HFFc6 (cell line): ENCODE measurements around the gene WNK2. TPM values are rescaled to one million over a fixed set of nuclear protein-coding genes. Genes with fewer than 3 reads are reported as not detected.

Experiments
- DNase-seq: peaks from one replicate; pipeline ENCODE4 v3.0.0-alpha.2; 2018
- H3K27ac Mint-ChIP-seq: 2 replicates; pipeline ENCODE4 v1.8.0; 2020; ENCODE audit warnings: mild to moderate bottlenecking, mixed read lengths
- H3K27me3 Mint-ChIP-seq: 2 replicates; pipeline ENCODE4 v1.8.0; 2021; ENCODE audit warnings: mild to moderate bottlenecking, moderate library complexity, mixed read lengths; ENCODE audit not compliant: insufficient read depth
- H3K36me3 Mint-ChIP-seq: 2 replicates; pipeline ENCODE4 v1.8.0; 2021; ENCODE audit warnings: low read depth, mixed read lengths
- H3K4me1 Mint-ChIP-seq: 2 replicates; pipeline ENCODE4 v1.8.0; 2020; ENCODE audit warnings: low read depth, mixed read lengths
- H3K4me3 Mint-ChIP-seq: 2 replicates; pipeline ENCODE4 v1.8.0; 2020; ENCODE audit warnings: mild to moderate bottlenecking, moderate library complexity, mixed read lengths
- H3K9me3 Mint-ChIP-seq: 2 replicates; pipeline ENCODE4 v1.8.0; 2020; ENCODE audit warnings: mild to moderate bottlenecking, mixed read lengths
- CTCF ChIP-seq: fragments of 200-600 bp; sonication (generic); IDR thresholded peaks from 2 replicates; pipeline ENCODE4 v1.5.0; 2021; ENCODE audit warnings: antibody characterized with exemption, mild to moderate bottlenecking
- total RNA-seq, 6 experiments: library from RNA; stranded (reverse); fragmentation: NEBNext Ultra II Directional; extraction: Animal tissue kit (Norgen Biotek cat#: 25700); gene quantifications; 2 replicates in 1 of 6; 3 replicates in 5 of 6; pipeline ENCODE4 v1.2.3, GENCODE V29; 2021

WNK2 gene
- total RNA-seq, 6 experiments from 2014 or later = not detected

GRCh38 chr9:93286252-93287188 lies 102.6 kb downstream of the WNK2 start:
- no peak overlapping the region for H3K4me3 Mint-ChIP-seq
- no peaks in the 10 kb centered on the region for H3K9me3 Mint-ChIP-seq
- no peaks in the 10 kb centered on the region for H3K4me1 Mint-ChIP-seq
- no peak for DNase-seq
- H3K27me3 Mint-ChIP-seq = peaks cover 20% of the 10 kb centered on the region
- H3K27ac Mint-ChIP-seq = no peak overlapping the region
- H3K36me3 Mint-ChIP-seq = no peaks in the 10 kb centered on the region
- no peak for TF ChIP-seq CTCF

- DNase-seq = no peak
- no peak for TF ChIP-seq CTCF
- H3K4me3 Mint-ChIP-seq = no peak overlapping the region
- H3K27ac Mint-ChIP-seq = no peak overlapping the region
- H3K36me3 Mint-ChIP-seq = no peaks in the 10 kb centered on the region
- peaks cover 15% of the 10 kb centered on the region for H3K27me3 Mint-ChIP-seq
- H3K4me1 Mint-ChIP-seq = no peaks in the 10 kb centered on the region
- H3K9me3 Mint-ChIP-seq = no peaks in the 10 kb centered on the region
Measured at GRCh38 chr9:93287189-93287552, 103.2 kb downstream of the WNK2 start.

GRCh38 chr9:93287593-93287992 lies 103.7 kb downstream of the WNK2 start:
- Mint-ChIP-seq H3K27ac (no peak overlapping the region), H3K4me3 (no peak overlapping the region), H3K9me3 (no peaks in the 10 kb centered on the region), H3K4me1 (no peaks in the 10 kb centered on the region), H3K36me3 (no peaks in the 10 kb centered on the region), H3K27me3 (peaks cover 13% of the 10 kb centered on the region)
- no peak for TF ChIP-seq CTCF
- no peak for DNase-seq

GRCh38 chr9:93288341-93288740 lies 104.4 kb downstream of the WNK2 start:
- H3K9me3 Mint-ChIP-seq = no peaks in the 10 kb centered on the region
- no peak overlapping the region for H3K27ac Mint-ChIP-seq
- no peak for TF ChIP-seq CTCF
- DNase-seq = no peak
- H3K27me3 Mint-ChIP-seq = peaks cover 14% of the 10 kb centered on the region
- H3K4me1 Mint-ChIP-seq = no peaks in the 10 kb centered on the region
- H3K36me3 Mint-ChIP-seq = no peaks in the 10 kb centered on the region
- no peak overlapping the region for H3K4me3 Mint-ChIP-seq

GRCh38 chr9:93288891-93289883 lies 105.2 kb downstream of the WNK2 start:
- no peak for DNase-seq
- no peak overlapping the region for H3K27ac Mint-ChIP-seq
- no peaks in the 10 kb centered on the region for H3K9me3 Mint-ChIP-seq
- no peaks in the 10 kb centered on the region for H3K4me1 Mint-ChIP-seq
- H3K4me3 Mint-ChIP-seq = no peak overlapping the region
- TF ChIP-seq CTCF = no peak
- H3K27me3 Mint-ChIP-seq = peaks cover 19% of the 10 kb centered on the region
- no peaks in the 10 kb centered on the region for H3K36me3 Mint-ChIP-seq
